A673 (cell line): ENCODE measurements around the gene PTTG1IP. TPM values are rescaled to one million over a fixed set of nuclear protein-coding genes. Genes with fewer than 3 reads are reported as not detected.
A peak's percentile ranks its signal among the peaks of the same experiment; 100 is the strongest.

Experiments
- BruUV-seq: library from RNA; stranded (reverse); fragments of 400-500 nt; replicated peaks from 2 replicates; lab custom pipeline; 2021; lab: Mats Ljungman, UMichigan
- CTCF ChIA-PET: fragments of 300-600 bp; sonication (Branson Sonifier 250); formaldehyde crosslinking; loops from one replicate; lab custom pipeline; 2022; ENCODE audit warnings: antibody characterized with exemption; lab: Charles Lee
- POLR2A ChIA-PET: fragments of 300-600 bp; sonication (Branson Sonifier 250); formaldehyde crosslinking; loops from one replicate; lab custom pipeline; 2022; ENCODE audit warnings: antibody characterized with exemption; ENCODE audit not compliant: low non-redundant PET; lab: Charles Lee
- DNase-seq: peaks from one replicate; pipeline ENCODE4 v3.0.0-alpha.2; 2015; ENCODE audit warnings: low spot score
- H3K27ac ChIP-seq: fragments of 200-600 bp; sonication (generic); 2 replicates; pipeline ENCODE4 v1.5.1; 2016; ENCODE audit warnings: mixed run types, low read depth, mild to moderate bottlenecking, mixed read lengths, antibody characterized with exemption, low read length; ENCODE audit not compliant: poor library complexity, severe bottlenecking
- H3K27me3 ChIP-seq: fragments of 200-600 bp; sonication (generic); replicated peaks from 2 replicates; pipeline ENCODE4 v1.6.1; 2017; ENCODE audit warnings: mixed run types, low read depth, mild to moderate bottlenecking, mixed read lengths, antibody characterized with exemption, low read length; ENCODE audit not compliant: insufficient read depth, poor library complexity
- H3K36me3 ChIP-seq: fragments of 200-600 bp; sonication (generic); 2 replicates; pipeline ENCODE4 v1.6.1; 2016; ENCODE audit warnings: mixed run types, mild to moderate bottlenecking, mixed read lengths, antibody characterized with exemption, low read length; ENCODE audit not compliant: insufficient read depth, poor library complexity, severe bottlenecking
- H3K4me1 ChIP-seq: fragments of 200-600 bp; sonication (generic); 2 replicates; pipeline ENCODE4 v1.6.1; 2017; ENCODE audit warnings: mixed run types, mild to moderate bottlenecking, mixed read lengths, antibody characterized with exemption, low read length; ENCODE audit not compliant: insufficient read depth, poor library complexity, severe bottlenecking
- H3K4me3 ChIP-seq: fragments of 200-600 bp; sonication (generic); 2 replicates; pipeline ENCODE4 v1.5.1; 2016; ENCODE audit warnings: low read depth, mixed run types, mild to moderate bottlenecking, mixed read lengths, low read length; ENCODE audit not compliant: poor library complexity, severe bottlenecking
- H3K9me3 ChIP-seq: fragments of 200-600 bp; sonication (generic); 2 replicates; pipeline ENCODE4 v1.6.1; 2016; ENCODE audit warnings: mixed run types, low read depth, mild to moderate bottlenecking, mixed read lengths, antibody characterized with exemption, low read length; ENCODE audit not compliant: poor library complexity, severe bottlenecking
- CTCF ChIP-seq: fragments of 300-800, 200-600 bp; sonication (generic); conservative IDR thresholded peaks from 2 replicates; pipeline ENCODE4 v1.5.1; 2017; ENCODE audit warnings: low read depth, mild to moderate bottlenecking, antibody characterized with exemption, low read length, moderate library complexity, mixed read lengths
- EZH2 ChIP-seq: fragments of 200-600 bp; sonication (generic); IDR thresholded peaks from 2 replicates; pipeline ENCODE4 v1.6.1; 2017; ENCODE audit warnings: borderline replicate concordance, low read depth, mild to moderate bottlenecking, mixed read lengths, antibody characterized with exemption, low read length; ENCODE audit not compliant: poor library complexity, severe bottlenecking
- intact Hi-C: fragments of 100-400 bp; cut with micrococcal nuclease; formaldehyde crosslinking; loops from one replicate; pipeline ENCODE4 v1.10.0; 2022; ENCODE audit not compliant: unreplicated experiment
- total RNA-seq: library from RNA; stranded (reverse); gene quantifications from 2 replicates; pipeline ENCODE4 v1.2.3, GENCODE V29; 2021

PTTG1IP gene
- total RNA-seq, 1 experiment from 2014 or later: 216 TPM

DNA sequence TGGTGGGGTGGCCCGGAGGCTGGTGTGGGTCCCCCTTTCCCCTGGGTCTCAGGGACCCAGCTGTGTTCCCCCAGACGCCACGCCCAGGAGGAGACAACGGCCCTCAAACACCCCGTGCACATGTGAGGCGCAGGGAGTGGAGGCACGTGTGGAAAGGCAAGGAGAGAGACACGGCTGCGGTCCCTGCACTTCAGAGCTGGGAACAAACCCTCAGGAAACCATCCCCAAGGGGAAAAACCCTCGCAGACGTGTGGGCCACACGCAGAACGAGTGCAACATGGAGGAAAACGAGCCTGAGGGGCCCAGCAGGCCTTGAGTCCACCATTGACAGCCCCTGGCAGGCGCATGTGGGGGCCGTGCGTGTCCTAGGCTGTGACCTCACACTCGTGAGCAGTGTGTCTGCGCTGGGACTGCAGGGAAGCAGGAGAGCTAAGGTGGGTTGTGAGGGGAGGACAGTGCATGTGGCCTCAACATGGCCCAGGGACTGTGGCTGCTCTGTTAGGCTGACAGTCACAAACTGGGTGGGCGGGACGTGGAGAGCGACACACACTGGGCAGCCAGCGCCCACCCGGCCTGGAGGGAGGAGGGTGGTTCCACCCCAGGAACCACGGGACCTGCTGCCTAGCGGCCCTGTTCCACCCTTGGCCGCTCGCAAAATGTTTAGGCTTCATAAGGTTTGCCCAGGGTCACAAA, 27.2 kb upstream of the PTTG1IP start:
- BruUV-seq: no TSS peak
- Histone ChIP-seq H3K4me3 (no peak overlapping the region), H3K36me3 (no peaks in the 10 kb centered on the region), H3K27me3 (no peaks in the 10 kb centered on the region), H3K27ac (peak overlapping the region; percentile 42), H3K4me1 (peaks cover 14% of the 10 kb centered on the region), H3K9me3 (no peaks in the 10 kb centered on the region)
- DNase-seq: no peak
- POLR2A ChIA-PET: no interaction called here
- CTCF ChIA-PET: no interaction called here
- TF ChIP-seq CTCF: no peak
- TF ChIP-seq EZH2: no peak
- intact Hi-C loops: no loop called here

- H3K4me3 ChIP-seq: no peak overlapping the region
- H3K36me3 ChIP-seq: no peaks in the 10 kb centered on the region
- H3K4me1 ChIP-seq: peaks cover 14% of the 10 kb centered on the region
- H3K27me3 ChIP-seq: no peaks in the 10 kb centered on the region
- no peaks in the 10 kb centered on the region for H3K9me3 ChIP-seq
- no peak overlapping the region for H3K27ac ChIP-seq
- no peak for DNase-seq
- BruUV-seq: no TSS peak
- TF ChIP-seq CTCF (no peak), EZH2 (no peak)
- intact Hi-C loops: no loop called here
- ChIA-PET CTCF (no interaction called here), POLR2A (interaction anchor here (0.6 kb wide), 1 partner anchor 19 kb away, joined by 3 read pairs; no protein-coding TSS in a partner anchor)
These were observed 26.5 kb upstream of the PTTG1IP start for GRCh38 chr21:44899768-44900558.

GRCh38 chr21:44898851-44899767, 25.6 kb upstream of the PTTG1IP start:
- POLR2A ChIA-PET: interaction anchor here (0.6 kb wide), 1 partner anchor 18 kb away, joined by 3 read pairs; no protein-coding TSS in a partner anchor
- Histone ChIP-seq H3K9me3 (no peaks in the 10 kb centered on the region), H3K4me3 (no peak overlapping the region), H3K27me3 (no peaks in the 10 kb centered on the region), H3K4me1 (peaks cover 14% of the 10 kb centered on the region), H3K27ac (no peak overlapping the region), H3K36me3 (no peaks in the 10 kb centered on the region)
- no peak for DNase-seq
- intact Hi-C loops: no loop called here
- BruUV-seq: no TSS peak
- TF ChIP-seq CTCF: no peak
- TF ChIP-seq EZH2: no peak
- CTCF ChIA-PET: no interaction called here
